ENCODE results near the gene EIF4G3.

EIF4G3 gene

GRCh38 chr1:20987831-20988825 lies 188.6 kb downstream of the EIF4G3 start:
- DNase-seq, result no peak

GRCh38 chr1:20983297-20983889 lies 193.3 kb downstream of the EIF4G3 start:
- DNase-seq, result no peak

GRCh38 chr1:20982316-20982715 lies 194.4 kb downstream of the EIF4G3 start:
- no peak for DNase-seq

GRCh38 chr1:20981915-20982314 lies 194.8 kb downstream of the EIF4G3 start:
- no peak for DNase-seq

- DNase-seq, result no peak
These were observed 196.6 kb downstream of the EIF4G3 start for GRCh38 chr1:20980051-20980450.

GRCh38 chr1:20978413-20978812 lies 198.3 kb downstream of the EIF4G3 start:
- no peak for DNase-seq

GRCh38 chr1:20975668-20976067 lies 201.0 kb downstream of the EIF4G3 start:
- no peak for DNase-seq

GRCh38 chr1:20974951-20975350 lies 201.7 kb downstream of the EIF4G3 start:
- no peak for DNase-seq

- DNase-seq, result no peak
These were observed 202.6 kb downstream of the EIF4G3 start for GRCh38 chr1:20974069-20974468.

GRCh38 chr1:20972855-20973254 lies 203.8 kb downstream of the EIF4G3 start:
- no peak for DNase-seq

GRCh38 chr1:20964540-20965484 lies 211.9 kb downstream of the EIF4G3 start:
- DNase-seq, result no peak

GRCh38 chr1:20962576-20963258 lies 214.0 kb downstream of the EIF4G3 start:
- DNase-seq, result no peak

- DNase-seq, result no peak
These were observed 218.3 kb downstream of the EIF4G3 start for GRCh38 chr1:20958430-20958829.

- no peak for DNase-seq
These were observed 220.4 kb downstream of the EIF4G3 start for GRCh38 chr1:20956272-20956671.

- DNase-seq, result no peak
These were observed 226.0 kb downstream of the EIF4G3 start for GRCh38 chr1:20950679-20951078.

- DNase-seq, result no peak
These were observed 226.7 kb downstream of the EIF4G3 start for GRCh38 chr1:20949871-20950590.

- no peak for DNase-seq
These were observed 228.6 kb downstream of the EIF4G3 start for GRCh38 chr1:20948101-20948500.

- DNase-seq, result no peak
These were observed 229.3 kb downstream of the EIF4G3 start for GRCh38 chr1:20947409-20947808.

GRCh38 chr1:20936621-20937020 lies 240.1 kb downstream of the EIF4G3 start:
- DNase-seq, result no peak

- DNase-seq, result no peak
These were observed 240.5 kb downstream of the EIF4G3 start for GRCh38 chr1:20936216-20936615.

- DNase-seq, result no peak
These were observed 241.0 kb downstream of the EIF4G3 start for GRCh38 chr1:20935717-20936116.

Measured in CD4-positive, alpha-beta T cell treated with Interleukin-4 for 4 hours (primary cell).